Colonic mucosa (tissue), 4 donors: ENCODE results near the gene RPS27L. TPM values are rescaled to one million over a fixed set of nuclear protein-coding genes. Genes with fewer than 3 reads are reported as not detected.
A peak's percentile ranks its signal among the peaks of the same experiment; 100 is the strongest.

Experiments used
- DNase-seq: peaks from one replicate; pipeline ENCODE4 v3.0.0-alpha.2; 2020
- H3K27ac ChIP-seq: fragments of 200-600 bp; one replicate; pipeline ENCODE4 v1.8.0; 2021
- H3K27me3 ChIP-seq: fragments of 200-600 bp; one replicate; pipeline ENCODE4 v1.8.0; 2021
- H3K36me3 ChIP-seq: fragments of 200-600 bp; one replicate; pipeline ENCODE4 v1.8.0; 2021
- H3K4me1 ChIP-seq: fragments of 200-600 bp; one replicate; pipeline ENCODE4 v1.8.0; 2021; ENCODE audit warnings: mild to moderate bottlenecking
- H3K4me3 ChIP-seq: fragments of 200-600 bp; one replicate; pipeline ENCODE4 v1.8.0; 2021
- H3K9ac ChIP-seq, 2 donors: one replicate each; pipeline ENCODE4 v1.7.0; 2013; ENCODE audit warnings: control low read depth in 2 of 2, low read depth in 2 of 2, low read length in 2 of 2
- H3K9me3 ChIP-seq: fragments of 200-600 bp; one replicate; pipeline ENCODE4 v1.8.0; 2021
- intact Hi-C: fragments of 100-400 bp; cut with DNase I; formaldehyde crosslinking; loops from one replicate; pipeline ENCODE4 v1.14.1; 2022
- total RNA-seq, 2 donors: library from RNA; stranded (reverse); fragmentation: NEBNext Ultra II Directional in 1 of 2; extraction: Animal tissue kit (Norgen Biotek cat#: 25700) in 1 of 2; gene quantifications; one replicate each; pipeline ENCODE4 v1.2.1, GENCODE V29; 2021
- TF ChIP-seq, protein P1 (sequence below): fragments of 200-600 bp; IDR thresholded peaks from one replicate; pipeline ENCODE4 v1.8.0; 2022; ENCODE audit warnings: antibody characterized with exemption, mild to moderate bottlenecking
- donor health status: healthy.
- donor health status: DM: no; HTN: no; CAD: no.
- donor health status: DM: no; HTN: no; CAD: no.

RPS27L gene
- total RNA-seq, 2 donors from 2014 or later = 205 to 269 TPM

DNA sequence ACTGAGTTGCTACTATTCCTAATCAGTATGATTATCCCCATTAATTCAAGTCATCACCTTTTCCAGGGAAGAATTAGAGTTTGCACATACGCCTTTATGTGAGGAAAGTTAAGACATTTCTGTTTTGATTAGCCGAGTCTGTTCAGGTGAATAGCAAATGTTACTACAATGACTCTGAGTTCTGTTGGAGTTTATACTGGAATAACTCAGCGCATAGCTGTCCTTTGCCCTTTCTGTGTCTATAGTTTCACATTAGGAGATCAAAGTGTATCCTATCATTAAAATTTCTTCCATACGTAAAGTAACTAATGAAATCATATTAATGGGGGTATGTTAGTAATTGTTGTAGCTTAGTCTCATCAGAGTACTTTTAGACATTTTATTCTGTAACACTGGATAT, 37.0 kb upstream of the RPS27L start:
- H3K27me3 ChIP-seq = no peaks in the 10 kb centered on the region
- intact Hi-C loops = no loop called here
- H3K36me3 ChIP-seq = no peaks in the 10 kb centered on the region
- H3K9ac ChIP-seq = no peak overlapping the region
- no peaks in the 10 kb centered on the region for H3K4me1 ChIP-seq
- peak overlapping the region; percentile 10 for H3K27ac ChIP-seq
- no peaks in the 10 kb centered on the region for H3K9me3 ChIP-seq
- TF ChIP-seq, protein P1, sequence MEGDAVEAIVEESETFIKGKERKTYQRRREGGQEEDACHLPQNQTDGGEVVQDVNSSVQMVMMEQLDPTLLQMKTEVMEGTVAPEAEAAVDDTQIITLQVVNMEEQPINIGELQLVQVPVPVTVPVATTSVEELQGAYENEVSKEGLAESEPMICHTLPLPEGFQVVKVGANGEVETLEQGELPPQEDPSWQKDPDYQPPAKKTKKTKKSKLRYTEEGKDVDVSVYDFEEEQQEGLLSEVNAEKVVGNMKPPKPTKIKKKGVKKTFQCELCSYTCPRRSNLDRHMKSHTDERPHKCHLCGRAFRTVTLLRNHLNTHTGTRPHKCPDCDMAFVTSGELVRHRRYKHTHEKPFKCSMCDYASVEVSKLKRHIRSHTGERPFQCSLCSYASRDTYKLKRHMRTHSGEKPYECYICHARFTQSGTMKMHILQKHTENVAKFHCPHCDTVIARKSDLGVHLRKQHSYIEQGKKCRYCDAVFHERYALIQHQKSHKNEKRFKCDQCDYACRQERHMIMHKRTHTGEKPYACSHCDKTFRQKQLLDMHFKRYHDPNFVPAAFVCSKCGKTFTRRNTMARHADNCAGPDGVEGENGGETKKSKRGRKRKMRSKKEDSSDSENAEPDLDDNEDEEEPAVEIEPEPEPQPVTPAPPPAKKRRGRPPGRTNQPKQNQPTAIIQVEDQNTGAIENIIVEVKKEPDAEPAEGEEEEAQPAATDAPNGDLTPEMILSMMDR = no peak
- DNase-seq = no peak
- no peak overlapping the region for H3K4me3 ChIP-seq

DNA sequence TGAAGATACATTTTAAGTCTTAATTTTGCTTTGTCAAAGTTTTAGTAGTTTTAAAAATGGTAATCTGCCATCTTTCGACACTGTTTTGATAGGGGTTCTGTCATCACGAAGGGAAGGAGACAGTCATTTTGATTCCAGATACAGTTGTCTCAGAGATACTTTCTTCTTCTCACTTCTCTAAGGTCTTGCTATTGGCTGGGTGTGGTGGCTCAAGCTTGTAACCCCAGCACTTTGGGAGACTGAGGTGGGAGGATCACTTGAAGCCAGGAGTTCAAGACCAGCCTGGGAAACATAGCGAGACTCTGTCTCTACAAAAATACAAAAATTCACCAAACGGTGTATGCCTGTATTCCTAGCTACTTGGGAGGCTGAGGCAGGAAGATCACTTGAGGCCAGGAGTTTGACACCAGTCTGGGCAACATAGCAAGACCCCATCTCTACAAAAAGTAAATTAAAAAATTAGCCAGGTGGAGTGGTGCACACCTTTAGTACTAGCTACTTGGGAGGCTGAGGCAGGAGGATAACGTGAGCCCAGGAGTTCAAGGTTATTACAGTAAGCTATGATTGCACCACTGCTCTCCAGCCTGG, 35.4 kb upstream of the RPS27L start:
- Histone ChIP-seq H3K27ac (peak overlapping the region; percentile 68), H3K27me3 (no peaks in the 10 kb centered on the region), H3K9ac (no peak overlapping the region), H3K4me3 (no peak overlapping the region), H3K36me3 (no peaks in the 10 kb centered on the region), H3K4me1 (no peaks in the 10 kb centered on the region), H3K9me3 (no peaks in the 10 kb centered on the region)
- intact Hi-C loops = no loop called here
- TF ChIP-seq, protein P1 = no peak
- no peak for DNase-seq

DNA sequence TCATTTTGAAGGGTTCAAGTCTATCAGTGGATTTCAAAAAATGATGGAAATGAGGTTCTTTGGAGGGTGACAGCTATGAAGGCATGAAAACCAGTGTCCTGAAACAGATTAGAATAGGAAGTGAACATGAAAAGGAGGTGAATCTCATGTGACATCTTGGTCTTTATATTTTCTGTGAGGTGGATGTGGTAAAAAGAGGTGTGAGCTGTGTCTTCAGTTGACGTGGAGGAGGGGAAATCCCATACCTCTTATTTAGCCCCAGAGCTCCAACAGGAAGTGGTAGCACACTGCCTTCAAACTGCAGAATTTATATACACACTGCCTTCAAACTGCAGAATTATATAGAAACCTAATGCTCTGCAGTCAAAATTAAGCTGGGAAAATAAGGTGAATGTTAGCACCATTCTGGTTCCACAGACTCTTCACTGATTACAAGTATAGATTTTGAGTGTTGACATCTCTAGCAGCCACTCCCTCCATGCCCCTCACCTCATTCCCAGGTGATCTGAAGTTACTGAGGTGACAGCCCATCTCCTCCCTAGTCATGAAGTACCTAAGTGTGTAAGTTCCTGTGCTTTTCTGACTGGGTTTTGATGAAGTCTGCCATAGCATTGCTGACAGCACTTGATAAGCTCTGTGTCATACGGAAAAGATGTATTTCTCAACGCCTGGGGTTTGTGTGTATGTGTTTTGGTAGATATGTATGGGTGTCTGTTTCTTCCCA, 34.8 kb upstream of the RPS27L start:
- H3K4me1 ChIP-seq = no peaks in the 10 kb centered on the region
- intact Hi-C loops = no loop called here

DNA sequence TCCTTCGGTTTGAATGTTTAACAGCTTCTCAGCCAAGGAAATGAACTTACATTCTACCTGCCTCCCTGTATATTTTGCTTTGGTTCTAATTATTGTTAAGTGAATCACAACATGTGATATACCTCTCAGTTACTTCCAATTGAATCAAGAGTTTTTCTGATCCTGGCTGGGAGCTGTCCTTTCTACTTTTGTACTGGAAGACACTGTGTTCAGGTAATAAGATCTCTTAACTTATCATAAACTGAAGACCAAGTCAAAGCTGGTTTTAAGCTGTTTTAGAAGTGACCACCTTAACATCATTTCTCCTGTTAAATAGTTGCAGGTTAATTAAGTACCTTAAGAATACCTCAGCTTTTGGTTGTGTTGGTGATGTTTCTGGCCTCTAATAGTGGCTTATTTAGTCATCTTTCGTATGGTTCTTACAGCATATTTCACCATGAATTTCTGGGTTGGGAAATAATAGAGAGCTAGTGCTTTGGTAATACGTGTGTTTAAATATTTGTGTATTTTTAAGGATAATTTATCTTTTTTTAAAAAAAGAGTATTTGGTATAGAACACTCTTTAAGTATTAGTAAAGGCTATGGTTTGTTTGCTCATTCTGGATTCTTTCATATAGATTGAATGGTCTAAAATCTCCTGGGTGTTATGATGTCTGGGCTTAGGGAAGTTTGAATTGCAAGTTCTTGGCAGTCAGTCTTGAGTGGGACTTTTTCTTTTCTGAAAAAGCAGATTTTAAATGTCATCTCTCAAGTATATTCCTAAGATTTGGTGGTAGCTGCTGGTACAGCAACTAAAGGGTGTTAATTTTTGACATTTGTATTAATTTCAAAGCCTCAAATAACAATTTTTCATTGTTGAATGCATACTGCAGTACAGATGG, 33.7 kb upstream of the RPS27L start:
- no peak for DNase-seq
- Histone ChIP-seq H3K4me3 (peak overlapping the region; percentile 56), H3K27me3 (no peaks in the 10 kb centered on the region), H3K4me1 (no peaks in the 10 kb centered on the region), H3K9me3 (no peaks in the 10 kb centered on the region), H3K9ac (peak overlapping the region; percentile 13 to 92), H3K36me3 (no peaks in the 10 kb centered on the region), H3K27ac (peak overlapping the region; percentile 65)
- TF ChIP-seq, protein P1 = no peak
- intact Hi-C loops = no loop called here

More for the DNA sequence above, 34.8 kb upstream of the RPS27L start:
- Histone ChIP-seq H3K9ac (no peak overlapping the region), H3K4me3 (no peak overlapping the region), H3K27me3 (no peaks in the 10 kb centered on the region), H3K27ac (peak overlapping the region; percentile 68), H3K36me3 (no peaks in the 10 kb centered on the region), H3K9me3 (no peaks in the 10 kb centered on the region)
- TF ChIP-seq, protein P1 = no peak
- DNase-seq = no peak

DNA sequence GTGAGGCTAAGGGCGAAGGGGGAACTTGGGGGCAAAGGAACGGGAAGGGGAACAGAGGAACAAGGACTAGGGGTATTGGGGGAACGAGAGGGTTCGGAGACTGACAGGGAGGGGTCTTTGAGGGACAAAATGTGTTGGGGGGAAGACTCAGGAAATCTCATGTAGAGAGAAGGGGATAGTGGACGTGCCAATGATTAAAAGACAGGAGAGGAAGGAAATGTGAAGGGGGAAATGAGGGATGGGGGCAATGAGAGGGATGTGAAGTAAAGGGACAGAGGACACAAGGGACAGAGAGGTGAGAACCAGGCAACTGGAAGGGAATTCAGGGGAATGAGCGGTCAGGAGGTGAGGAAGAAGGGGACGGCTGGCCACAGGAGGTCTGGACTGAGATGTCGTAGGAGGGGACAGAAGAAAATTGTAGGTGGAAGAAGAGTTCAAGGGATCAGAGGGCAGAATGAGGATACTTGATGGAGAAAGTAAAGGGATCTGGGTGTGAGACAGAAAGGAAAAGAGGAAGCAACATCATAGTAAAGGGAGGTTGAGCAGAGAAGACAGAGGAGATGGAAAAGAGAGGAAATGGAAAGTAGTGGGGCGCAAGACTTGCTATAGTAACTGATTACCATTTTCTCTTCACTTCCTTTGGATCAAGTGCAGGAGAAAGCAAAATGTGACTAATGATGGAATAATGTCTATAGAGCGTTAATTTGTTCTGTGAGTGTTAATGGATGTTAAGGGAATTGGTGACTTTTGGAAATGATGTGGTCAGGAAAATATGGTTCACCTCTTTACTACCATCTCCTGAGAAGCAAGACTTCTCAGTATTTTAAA, 32.9 kb upstream of the RPS27L start:
- intact Hi-C loops = no loop called here
- H3K27ac ChIP-seq = peak overlapping the region; percentile 65
- DNase-seq = peak; percentile 20

More for the DNA sequence above, 32.9 kb upstream of the RPS27L start:
- no peaks in the 10 kb centered on the region for H3K9me3 ChIP-seq
- H3K4me1 ChIP-seq = no peaks in the 10 kb centered on the region
- no peaks in the 10 kb centered on the region for H3K27me3 ChIP-seq
- H3K4me3 ChIP-seq = peak overlapping the region; percentile 56
- H3K9ac ChIP-seq = peak overlapping the region; percentile 76 to 92
- no peaks in the 10 kb centered on the region for H3K36me3 ChIP-seq
- TF ChIP-seq, protein P1 = no peak
